Measurements from ENCODE around the gene CMIP. TPM values are rescaled to one million over a fixed set of nuclear protein-coding genes. Genes with fewer than 3 reads are reported as not detected.
"Not testable (repeated sequence)": the region's sequence is repeated elsewhere in the genome, so short reads cannot be mapped to it uniquely, and the experiment has no call there.

CMIP gene
- polyA plus RNA-seq (ENCODE audit: insufficient read length in 3 of 3), result 10 to 100 TPM; 37.2 to 42.7 (median 38.1) TPM

- peak in 1 of 3 donors; percentile 58 for DNase-seq (ENCODE audit: low read depth in 3 of 3, low spot score in 2 of 3)
Observed at GRCh38 chr16:81444448-81445121, at the start of gene CMIP. Gene CMIP, plus strand, starts transcription at chr16:81444808.

GRCh38 chr16:81394966-81395655 is 49.5 kb upstream of the CMIP start:
- DNase-seq (ENCODE audit: low read depth in 3 of 3, low spot score in 2 of 3), result no peak

- no peak for DNase-seq (ENCODE audit: low read depth in 3 of 3, low spot score in 2 of 3)
Observed at GRCh38 chr16:81397058-81397878, 47.3 kb upstream of the CMIP start.

- DNase-seq (ENCODE audit: low read depth in 3 of 3, low spot score in 2 of 3), result no peak
Observed at GRCh38 chr16:81397879-81398520, 46.6 kb upstream of the CMIP start.

- DNase-seq (ENCODE audit: low read depth in 3 of 3, low spot score in 2 of 3), result no peak
Observed at GRCh38 chr16:81399909-81400308, 44.7 kb upstream of the CMIP start.

GRCh38 chr16:81401035-81401950 is 43.3 kb upstream of the CMIP start:
- DNase-seq (ENCODE audit: low read depth in 3 of 3, low spot score in 2 of 3), result no peak

- no peak for DNase-seq (ENCODE audit: low read depth in 3 of 3, low spot score in 2 of 3)
Observed at GRCh38 chr16:81403208-81403600, 41.4 kb upstream of the CMIP start.

- peak; percentile 52 to 65 (median 58) for DNase-seq (ENCODE audit: low read depth in 3 of 3, low spot score in 2 of 3)
Observed at GRCh38 chr16:81403601-81404391, 40.8 kb upstream of the CMIP start.

GRCh38 chr16:81405002-81405401 is 39.6 kb upstream of the CMIP start:
- not testable (repeated sequence) for DNase-seq (ENCODE audit: low read depth in 3 of 3, low spot score in 2 of 3)

- DNase-seq (ENCODE audit: low read depth in 3 of 3, low spot score in 2 of 3), result no peak
Observed at GRCh38 chr16:81405702-81406113, 38.9 kb upstream of the CMIP start.

- DNase-seq (ENCODE audit: low read depth in 3 of 3, low spot score in 2 of 3), result no peak
Observed at GRCh38 chr16:81408409-81408950, 36.1 kb upstream of the CMIP start.

- DNase-seq (ENCODE audit: low read depth in 3 of 3, low spot score in 2 of 3), result no peak
Observed at GRCh38 chr16:81409016-81409556, 35.5 kb upstream of the CMIP start.

- DNase-seq (ENCODE audit: low read depth in 3 of 3, low spot score in 2 of 3), result no peak
Observed at GRCh38 chr16:81410643-81411293, 33.8 kb upstream of the CMIP start.

- no peak for DNase-seq (ENCODE audit: low read depth in 3 of 3, low spot score in 2 of 3)
Observed at GRCh38 chr16:81413245-81413990, 31.2 kb upstream of the CMIP start.

GRCh38 chr16:81415751-81416150 is 28.9 kb upstream of the CMIP start:
- DNase-seq (ENCODE audit: low read depth in 3 of 3, low spot score in 2 of 3), result no peak

GRCh38 chr16:81416749-81417148 is 27.9 kb upstream of the CMIP start:
- no peak for DNase-seq (ENCODE audit: low read depth in 3 of 3, low spot score in 2 of 3)

- DNase-seq (ENCODE audit: low read depth in 3 of 3, low spot score in 2 of 3), result no peak
Observed at GRCh38 chr16:81417210-81417609, 27.4 kb upstream of the CMIP start.

Data from right renal cortex interstitium (tissue), 3 donors.